ENCODE data around the gene CEP295NL.
A peak's percentile ranks its signal among the peaks of the same experiment; 100 is the strongest.

Gene CEP295NL

DNA sequence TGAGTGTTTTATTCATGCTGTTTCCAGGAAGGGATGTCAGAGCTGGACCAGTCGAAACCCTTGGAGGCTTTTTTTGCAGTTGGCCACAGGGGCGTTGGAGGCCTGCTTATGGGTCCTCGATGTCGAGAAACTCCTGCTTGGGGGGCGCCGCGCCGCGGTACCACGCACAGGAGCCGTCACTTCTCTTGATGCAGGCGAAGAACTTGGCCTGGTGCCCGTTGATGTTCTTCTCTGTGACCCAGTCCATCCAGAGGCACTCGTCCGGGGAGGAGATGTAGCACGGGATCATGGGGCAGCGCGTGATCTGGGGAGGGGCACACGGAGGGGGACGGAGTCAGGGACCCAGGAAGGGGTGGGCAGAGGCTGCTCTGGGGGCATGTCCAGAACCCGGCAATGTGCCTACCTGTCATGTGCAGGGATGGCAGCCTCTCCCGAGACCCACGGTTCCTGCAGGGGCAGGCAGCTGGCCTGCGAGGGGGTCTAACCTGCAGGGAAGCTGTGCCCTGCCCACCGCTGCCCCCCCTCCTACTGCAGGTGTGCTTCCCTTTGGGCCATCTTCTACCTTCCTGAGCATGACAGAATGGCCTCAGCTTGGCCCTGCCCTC is 47.3 kb downstream of the CEP295NL start:
- TF ChIP-seq, protein P1, sequence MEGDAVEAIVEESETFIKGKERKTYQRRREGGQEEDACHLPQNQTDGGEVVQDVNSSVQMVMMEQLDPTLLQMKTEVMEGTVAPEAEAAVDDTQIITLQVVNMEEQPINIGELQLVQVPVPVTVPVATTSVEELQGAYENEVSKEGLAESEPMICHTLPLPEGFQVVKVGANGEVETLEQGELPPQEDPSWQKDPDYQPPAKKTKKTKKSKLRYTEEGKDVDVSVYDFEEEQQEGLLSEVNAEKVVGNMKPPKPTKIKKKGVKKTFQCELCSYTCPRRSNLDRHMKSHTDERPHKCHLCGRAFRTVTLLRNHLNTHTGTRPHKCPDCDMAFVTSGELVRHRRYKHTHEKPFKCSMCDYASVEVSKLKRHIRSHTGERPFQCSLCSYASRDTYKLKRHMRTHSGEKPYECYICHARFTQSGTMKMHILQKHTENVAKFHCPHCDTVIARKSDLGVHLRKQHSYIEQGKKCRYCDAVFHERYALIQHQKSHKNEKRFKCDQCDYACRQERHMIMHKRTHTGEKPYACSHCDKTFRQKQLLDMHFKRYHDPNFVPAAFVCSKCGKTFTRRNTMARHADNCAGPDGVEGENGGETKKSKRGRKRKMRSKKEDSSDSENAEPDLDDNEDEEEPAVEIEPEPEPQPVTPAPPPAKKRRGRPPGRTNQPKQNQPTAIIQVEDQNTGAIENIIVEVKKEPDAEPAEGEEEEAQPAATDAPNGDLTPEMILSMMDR (IDR thresholded peaks at IDR 0.05; ENCODE audit: low read depth, low read length) = no peak
- H3K4me3 ChIP-seq (ENCODE audit: low read depth, low read length) = no peak overlapping the region

DNA sequence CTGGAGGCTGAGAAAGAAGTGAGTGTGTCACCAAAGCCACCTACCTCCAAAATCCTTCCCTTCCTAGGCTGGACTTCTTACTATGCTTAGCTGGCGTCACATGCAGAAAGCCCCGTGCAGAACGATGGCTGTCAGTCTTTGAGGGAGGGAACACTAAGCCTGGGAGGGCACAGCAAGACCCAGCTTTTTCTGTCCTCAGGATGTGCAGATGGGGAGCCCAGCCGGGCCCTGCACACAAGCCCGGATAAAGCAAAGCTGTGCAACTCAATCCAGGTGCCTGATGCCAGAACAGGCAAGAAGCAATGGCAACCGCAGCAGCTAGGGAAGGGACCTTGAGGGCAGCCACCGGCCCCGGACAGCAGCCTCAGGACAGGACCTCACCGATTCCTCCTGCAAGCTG is 48.5 kb downstream of the CEP295NL start:
- no peak overlapping the region for H3K4me3 ChIP-seq (ENCODE audit: low read depth, low read length)

DNA sequence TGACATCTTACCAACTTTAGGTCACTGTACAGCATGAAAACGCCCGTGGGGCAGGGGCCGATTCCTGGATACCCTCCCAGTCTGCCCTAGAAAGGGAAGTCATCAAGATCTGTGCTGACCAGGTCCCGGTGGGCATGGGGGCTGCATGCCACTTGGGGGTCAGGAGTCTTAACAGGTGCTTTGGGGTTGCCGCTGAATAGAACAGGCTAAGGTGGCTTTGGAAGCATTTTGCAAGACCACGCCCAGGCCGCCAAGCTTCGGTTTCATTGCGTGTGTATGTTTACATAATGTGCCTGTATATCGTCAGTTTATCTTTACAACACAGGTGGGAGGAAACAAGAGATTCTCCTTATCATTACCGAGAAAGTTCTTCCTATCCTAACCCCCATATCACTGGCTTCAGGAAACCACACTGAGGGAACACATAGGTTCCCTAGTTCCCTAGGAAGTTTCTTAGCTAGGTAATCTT is 49.0 kb downstream of the CEP295NL start:
- TF ChIP-seq, protein P1 (IDR thresholded peaks at IDR 0.05; ENCODE audit: low read depth, low read length) = no peak
- no peak overlapping the region for H3K4me3 ChIP-seq (ENCODE audit: low read depth, low read length)

More for the DNA sequence above, 48.5 kb downstream of the CEP295NL start:
- TF ChIP-seq, protein P1 (IDR thresholded peaks at IDR 0.05; ENCODE audit: low read depth, low read length) = no peak

DNA sequence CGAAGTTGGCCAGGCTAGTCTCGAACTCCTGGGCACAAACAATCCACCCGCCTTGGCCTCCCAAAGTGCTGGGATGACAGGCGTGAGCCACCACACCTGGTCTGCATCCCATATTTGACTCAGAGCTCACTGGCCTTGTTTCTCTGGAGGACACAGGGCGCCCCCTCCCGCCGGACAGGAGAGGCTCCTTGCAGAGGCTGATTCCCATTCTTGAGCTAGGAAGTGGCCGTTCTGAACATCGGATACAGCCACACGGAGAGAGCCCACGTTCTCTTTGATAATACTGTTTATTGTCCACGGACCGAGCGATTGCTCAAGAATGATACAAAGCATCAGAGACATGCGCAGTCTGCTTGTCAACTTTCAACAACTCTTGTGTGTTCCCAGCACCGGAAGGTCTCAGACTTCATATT is 50.3 kb downstream of the CEP295NL start:
- H3K4me3 ChIP-seq (ENCODE audit: low read depth, low read length) = no peak overlapping the region
- TF ChIP-seq, protein P1 (IDR thresholded peaks at IDR 0.05; ENCODE audit: low read depth, low read length) = 0 out of 2 replicates have a peak, but pooled peaks have one; percentile 6

DNA sequence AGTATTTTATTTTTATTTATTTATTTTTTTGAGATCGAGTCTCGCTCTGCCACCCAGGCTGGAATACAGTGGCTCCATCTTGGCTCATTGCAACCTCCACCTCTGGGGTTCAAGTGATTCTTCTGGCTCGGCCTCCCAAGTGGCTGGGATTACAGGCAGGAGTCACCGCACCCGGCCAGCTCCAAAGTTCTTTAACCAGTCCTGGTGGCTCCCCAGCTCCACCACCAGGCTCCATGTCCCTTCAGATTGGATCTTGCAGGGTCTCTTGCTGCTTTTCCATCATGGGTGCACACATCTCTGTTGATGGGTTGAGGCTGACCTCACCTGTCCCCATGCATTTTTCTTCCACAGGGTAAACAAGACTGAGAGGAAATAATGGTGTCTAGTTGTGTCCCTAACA is 54.0 kb downstream of the CEP295NL start:
- TF ChIP-seq, protein P1 (IDR thresholded peaks at IDR 0.05; ENCODE audit: low read depth, low read length) = no peak
- no peak overlapping the region for H3K4me3 ChIP-seq (ENCODE audit: low read depth, low read length)

DNA sequence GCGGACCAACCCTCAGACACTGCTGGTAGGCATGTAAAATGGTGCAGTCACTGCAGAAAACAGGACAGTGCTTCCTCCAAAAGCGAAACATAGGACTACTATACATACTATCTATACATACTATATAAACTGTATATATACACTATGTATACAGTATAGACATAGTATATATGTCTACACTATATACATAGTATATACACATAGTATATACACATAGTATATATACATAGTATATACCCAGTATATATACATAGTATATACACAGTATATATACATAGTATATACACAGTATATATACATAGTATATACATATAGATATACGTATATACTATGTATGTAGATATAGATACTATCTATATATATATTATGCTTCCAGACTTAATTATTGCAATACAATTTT is 55.9 kb downstream of the CEP295NL start:
- H3K4me3 ChIP-seq (ENCODE audit: low read depth, low read length) = no peak overlapping the region
- TF ChIP-seq, protein P1 (IDR thresholded peaks at IDR 0.05; ENCODE audit: low read depth, low read length) = no peak

DNA sequence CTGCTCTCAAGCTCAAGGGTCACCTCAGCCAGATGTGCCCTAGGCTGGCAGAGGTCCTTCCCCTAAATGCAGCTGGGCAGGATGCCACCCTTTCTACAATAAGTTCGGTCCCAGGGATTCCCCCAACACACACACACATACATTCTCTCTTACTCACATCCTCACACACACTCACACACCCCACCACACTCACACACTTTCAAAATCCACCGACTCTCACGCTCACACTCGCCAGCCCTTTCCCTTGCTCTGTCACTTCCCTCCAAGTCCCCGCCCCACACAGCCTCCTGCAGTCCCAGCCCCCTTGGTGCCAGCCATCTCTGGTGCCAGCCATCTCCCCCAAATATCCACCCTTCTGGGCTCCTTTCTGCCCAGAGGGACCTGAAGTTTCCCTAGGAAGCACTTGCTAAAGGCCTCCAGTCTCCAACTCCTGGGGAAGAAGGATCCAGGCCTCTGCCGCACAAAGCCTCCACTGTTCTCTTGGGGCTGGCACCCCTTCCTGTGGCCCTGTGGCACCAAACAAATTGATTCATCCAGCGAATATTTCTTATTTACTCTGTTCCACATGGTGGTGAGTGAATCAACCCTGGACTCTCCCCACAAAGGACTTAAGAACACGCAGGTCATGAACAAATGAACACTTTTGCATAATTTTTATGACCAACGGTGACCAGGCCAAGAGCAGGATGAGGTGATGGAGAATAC is 58.5 kb downstream of the CEP295NL start:
- H3K4me3 ChIP-seq (ENCODE audit: low read depth, low read length) = no peak overlapping the region
- TF ChIP-seq, protein P1 (IDR thresholded peaks at IDR 0.05; ENCODE audit: low read depth, low read length) = no peak
